ENCODE data around the gene SMIM44. TPM values are rescaled to one million over a fixed set of nuclear protein-coding genes. Genes with fewer than 3 reads are reported as not detected.

Gene SMIM44
- total and polyA plus RNA-seq, 2 donors (not counting 1 experiment from before 2014, with no cell fraction given) = not detected

DNA sequence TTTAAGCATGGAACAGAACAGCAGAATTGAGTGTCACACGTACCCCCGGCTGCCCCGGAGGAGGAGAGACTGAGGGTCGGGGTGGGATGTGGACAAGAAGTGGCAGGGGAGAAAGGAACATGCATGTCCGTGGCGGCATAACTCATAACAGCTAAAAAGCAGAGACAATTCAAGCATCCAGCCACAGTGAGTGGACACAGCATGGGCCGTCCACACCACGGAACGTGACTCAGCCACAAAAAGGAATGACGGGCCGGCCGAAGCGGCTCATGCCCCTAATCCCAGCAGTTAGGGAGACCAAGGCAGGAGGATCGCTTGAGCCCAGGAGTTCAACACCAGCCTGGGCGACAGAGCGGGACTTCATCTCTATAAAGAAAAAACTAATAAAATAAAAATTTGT, 9.7 kb upstream of the SMIM44 start:
- H3K9me3 ChIP-seq (ENCODE audit: control extremely low read depth in 1 of 3, control insufficient read depth in 2 of 3, insufficient read depth in 1 of 3, low read length in 2 of 3) = no peaks in the 10 kb centered on the region
- WGBS (ENCODE audit: insufficient coverage) = 98% methylated on average over 12 of the region's 16 CpGs
- peaks cover 0 to 34% of the 10 kb centered on the region in 2 experiments for H3K36me3 ChIP-seq (replicated peaks in 1 of 2; ENCODE audit: control extremely low read depth in 1 of 2, control insufficient read depth in 1 of 2, extremely low read depth in 1 of 2, insufficient read depth in 2 of 2, low read length in 1 of 2)

More for the DNA sequence above, 9.7 kb upstream of the SMIM44 start:
- TF ChIP-seq CTCF (IDR thresholded peaks at IDR 0.05) (no peak), EZH2 (IDR thresholded peaks at IDR 0.05; ENCODE audit: borderline replicate concordance, insufficient read depth, low read depth, low read length, poor library complexity, severe bottlenecking) (no peak)
- ChIA-PET CTCF (no interaction called here), POLR2A (no interaction called here)
- DNase-seq = no peak
- Histone ChIP-seq H2AFZ (ENCODE audit: insufficient read depth, low read depth, low read length, poor library complexity, severe bottlenecking) (no peak overlapping the region), H3K27ac (ENCODE audit: low read length in 2 of 2) (no peak overlapping the region), H3K9ac (ENCODE audit: low read length) (no peak overlapping the region), H3K4me3 (ENCODE audit: control extremely low read depth in 1 of 5, extremely low read depth in 1 of 5, insufficient read depth in 1 of 5, low read depth in 2 of 5, low read length in 4 of 5) (no peak overlapping the region), H3K79me2 (ENCODE audit: control insufficient read depth, insufficient read depth, low read length) (peaks cover 11% of the 10 kb centered on the region), H3K4me2 (replicated peaks; ENCODE audit: low read depth, low read length, poor library complexity, severe bottlenecking) (no peak overlapping the region), H3K27me3 (replicated peaks in 1 of 4; ENCODE audit: control extremely low read depth in 1 of 4, control insufficient read depth in 3 of 4, insufficient read depth in 4 of 4, low read length in 3 of 4) (no peaks in the 10 kb centered on the region), H3K4me1 (ENCODE audit: control insufficient read depth in 2 of 2, insufficient read depth in 2 of 2, low read length in 2 of 2) (no peaks in the 10 kb centered on the region), H4K20me1 (ENCODE audit: control insufficient read depth, insufficient read depth, low read length, poor library complexity, severe bottlenecking) (no peaks in the 10 kb centered on the region)
- no peaks in the 10 kb centered on the region for H3K27me3 Mint-ChIP-seq
- no peak overlapping the region for H3K4me3 Mint-ChIP-seq
- H3K4me1 Mint-ChIP-seq = peaks cover 1% of the 10 kb centered on the region
- no peak for ATAC-seq (ENCODE audit: low read depth)
- intact Hi-C loops (cut with micrococcal nuclease) = no loop called here
- H3K9me3 Mint-ChIP-seq (ENCODE audit: insufficient read depth) = no peaks in the 10 kb centered on the region
- H3K27ac Mint-ChIP-seq = no peak overlapping the region

All from B cell (primary cell).